B cell (primary cell): ENCODE results near the gene PTPN7. TPM values are rescaled to one million over a fixed set of nuclear protein-coding genes. Genes with fewer than 3 reads are reported as not detected.

ENCODE experiments used
- ATAC-seq: fragments of 200-7000 bp; cut with Tn5 transposase; one replicate; pipeline ENCODE4 v1.10.0; 2021; ENCODE audit warnings: low read depth, mild to moderate bottlenecking, moderate number of reproducible peaks, moderate library complexity
- CTCF ChIA-PET: fragments of 350-600 bp; sonication (Branson Sonifier 250); formaldehyde crosslinking; loops from one replicate; lab custom pipeline; 2021; ENCODE audit warnings: antibody characterized with exemption, inconsistent platforms; lab: Charles Lee
- POLR2A ChIA-PET: fragments of 350-600 bp; sonication (Branson Sonifier 250); formaldehyde crosslinking; loops from one replicate; lab custom pipeline; 2021; ENCODE audit warnings: antibody characterized with exemption; lab: Charles Lee
- DNase-seq: peaks from one replicate; pipeline ENCODE4 v3.0.0; 2013
- H2AFZ ChIP-seq: 2 replicates; pipeline ENCODE4 v1.6.1; 2012; ENCODE audit warnings: mild to moderate bottlenecking, low read depth, low read length; ENCODE audit not compliant: insufficient read depth, poor library complexity, severe bottlenecking
- H3K27ac ChIP-seq, 2 donors: 1 replicate in 1 of 2; 2 replicates in 1 of 2; pipeline ENCODE4 v1.5.1; 2012 to 2013; ENCODE audit warnings: low read length in 2 of 2, mild to moderate bottlenecking in 2 of 2, moderate library complexity in 1 of 2
- H3K27me3 ChIP-seq, 4 experiments: fragments of 200-600 bp in 1 of 4; sonication (generic) in 1 of 4; replicated peaks in 1 of 4; 1 replicate in 2 of 4; 2 replicates in 2 of 4; pipeline versions ENCODE4 v1.6.1 to v1.7.0; 2013 to 2016; ENCODE audit warnings: low read length in 3 of 4, mild to moderate bottlenecking in 2 of 4, mixed read lengths in 1 of 4, moderate library complexity in 1 of 4; ENCODE audit not compliant: insufficient read depth in 4 of 4, control insufficient read depth in 3 of 4; ENCODE audit errors: control extremely low read depth in 1 of 4
- H3K36me3 ChIP-seq, 2 experiments: replicated peaks in 1 of 2; 1 replicate in 1 of 2; 2 replicates in 1 of 2; pipeline versions ENCODE4 v1.6.1 to v1.7.1; 2013; ENCODE audit warnings: low read length in 1 of 2; ENCODE audit not compliant: insufficient read depth in 2 of 2, control insufficient read depth in 1 of 2; ENCODE audit errors: control extremely low read depth in 1 of 2, extremely low read depth in 1 of 2
- H3K4me1 ChIP-seq, 2 donors: fragments of 200-600 bp in 1 of 2; sonication (generic) in 1 of 2; 1 replicate in 1 of 2; 2 replicates in 1 of 2; pipeline versions ENCODE4 v1.5.1 to v1.6.1; 2013 to 2017; ENCODE audit warnings: low read length in 2 of 2; ENCODE audit not compliant: control insufficient read depth in 2 of 2, insufficient read depth in 2 of 2
- H3K4me2 ChIP-seq: replicated peaks from 2 replicates; pipeline ENCODE3; 2012; ENCODE audit warnings: mild to moderate bottlenecking, low read depth, low read length; ENCODE audit not compliant: poor library complexity, severe bottlenecking
- H3K4me3 ChIP-seq, 5 experiments: fragments of 200-600 bp in 1 of 5; sonication (generic) in 1 of 5; 1 replicate in 3 of 5; 2 replicates in 2 of 5; pipeline versions ENCODE4 v1.5.1 to v1.7.0; 2011 to 2016; ENCODE audit warnings: low read length in 4 of 5, mild to moderate bottlenecking in 4 of 5, low read depth in 2 of 5, control low read depth in 1 of 5, moderate library complexity in 1 of 5; ENCODE audit not compliant: insufficient read depth in 1 of 5; ENCODE audit errors: control extremely low read depth in 1 of 5, extremely low read depth in 1 of 5
- H3K79me2 ChIP-seq: fragments of 200-600 bp; sonication (generic); one replicate; pipeline ENCODE4 v1.6.0; 2016; ENCODE audit warnings: low read length; ENCODE audit not compliant: control insufficient read depth, insufficient read depth
- H3K9ac ChIP-seq: fragments of 200-600 bp; sonication (generic); 2 replicates; pipeline ENCODE4 v1.6.1; 2017; ENCODE audit warnings: mild to moderate bottlenecking, low read length, moderate library complexity
- H3K9me3 ChIP-seq, 3 donors: one replicate each; pipeline versions ENCODE4 v1.6.1 to v1.7.1; 2013; ENCODE audit warnings: low read length in 2 of 3; ENCODE audit not compliant: control insufficient read depth in 2 of 3, insufficient read depth in 1 of 3; ENCODE audit errors: control extremely low read depth in 1 of 3
- H4K20me1 ChIP-seq: 2 replicates; pipeline ENCODE4 v1.6.0; 2012; ENCODE audit warnings: mild to moderate bottlenecking, low read length; ENCODE audit not compliant: insufficient read depth, control insufficient read depth, poor library complexity, severe bottlenecking
- H3K27ac Mint-ChIP-seq: one replicate; pipeline ENCODE4 v1.8.0; 2021; ENCODE audit warnings: mixed read lengths
- H3K27me3 Mint-ChIP-seq: one replicate; pipeline ENCODE4 v1.8.0; 2021; ENCODE audit warnings: mixed read lengths
- H3K4me1 Mint-ChIP-seq: one replicate; pipeline ENCODE4 v1.8.0; 2021; ENCODE audit warnings: mixed read lengths
- H3K4me3 Mint-ChIP-seq: one replicate; pipeline ENCODE4 v1.8.0; 2021; ENCODE audit warnings: mixed read lengths
- H3K9me3 Mint-ChIP-seq: one replicate; pipeline ENCODE4 v1.8.0; 2022; ENCODE audit warnings: mixed read lengths; ENCODE audit not compliant: insufficient read depth
- CTCF ChIP-seq: fragments of 200-600 bp; IDR thresholded peaks from one replicate; pipeline ENCODE4 v1.8.0; 2022; ENCODE audit warnings: antibody characterized with exemption, mild to moderate bottlenecking
- EZH2 ChIP-seq: IDR thresholded peaks from 2 replicates; pipeline ENCODE4 v1.6.1; 2012; ENCODE audit warnings: borderline replicate concordance, low read depth, mild to moderate bottlenecking, moderate library complexity, low read length; ENCODE audit not compliant: insufficient read depth, poor library complexity, severe bottlenecking
- WGBS: methylation state at CpG from one replicate; pipeline ENCODE4 v1.1.5; 2013; ENCODE audit warnings: missing lambda C conversion rate; ENCODE audit not compliant: insufficient coverage; 5-methylcytosine and 5-hydroxymethylcytosine counted together
- intact Hi-C: fragments of 100-400 bp; cut with micrococcal nuclease; formaldehyde crosslinking; loops from one replicate; pipeline ENCODE4 v1.10.0; 2022
- polyA plus RNA-seq: library from polyadenylated mRNA; depleted of rRNA; stranded (reverse); fragments of >200 nt; gene quantifications from 2 replicates; pipeline ENCODE4 v1.2.3, GENCODE V29; 2012
- total RNA-seq, 2 donors: library from RNA; stranded (reverse); fragments of 120-200 nt in 1 of 2; gene quantifications; 1 replicate in 1 of 2; 2 replicates in 1 of 2; pipeline versions ENCODE4 v1.2.3 to v1.2.4, GENCODE V29; 2013 to 2022

The PTPN7 gene
- total and polyA plus RNA-seq, 2 donors (not counting 1 experiment from before 2014, with no cell fraction given) = 16.0 to 37.5 TPM

GRCh38 chr1:202101184-202101583 lies 59.2 kb downstream of the PTPN7 start:
- no peak for ATAC-seq
- H3K36me3 ChIP-seq = no peaks in the 10 kb centered on the region
- 60% methylated on average over 1 of the region's 4 CpGs for WGBS
- Mint-ChIP-seq H3K27ac (no peak overlapping the region), H3K4me3 (no peak overlapping the region), H3K4me1 (no peaks in the 10 kb centered on the region), H3K9me3 (no peaks in the 10 kb centered on the region), H3K27me3 (peaks cover 6% of the 10 kb centered on the region)
- H3K27me3 ChIP-seq = no peaks in the 10 kb centered on the region
- H3K9ac ChIP-seq = no peak overlapping the region
- H3K4me2 ChIP-seq = no peak overlapping the region
- DNase-seq = no peak
- no peaks in the 10 kb centered on the region for H3K9me3 ChIP-seq
- no peak overlapping the region for H3K27ac ChIP-seq
- no peak for TF ChIP-seq CTCF
- no peak for TF ChIP-seq EZH2
- no peak overlapping the region for H2AFZ ChIP-seq
- no peaks in the 10 kb centered on the region for H4K20me1 ChIP-seq
- H3K4me3 ChIP-seq = no peak overlapping the region
- no peaks in the 10 kb centered on the region for H3K4me1 ChIP-seq
- H3K79me2 ChIP-seq = no peaks in the 10 kb centered on the region
- ChIA-PET CTCF (no interaction called here), POLR2A (no interaction called here)
- intact Hi-C loops = no loop called here

Other genes starting within 250 kb of the PTPN7 start
- gene LMOD1, start 214.1 kb downstream of the PTPN7 start, total RNA-seq = not detected in 2 replicates
- not detected in 2 replicates for gene LMOD1, start 214.1 kb downstream of the PTPN7 start, polyA plus RNA-seq
- 31.5 and 32.3 TPM in 2 replicates for gene TIMM17A, start 205.1 kb downstream of the PTPN7 start, total RNA-seq
- gene TIMM17A, start 205.1 kb downstream of the PTPN7 start, polyA plus RNA-seq = 13.7 and 40.7 TPM in 2 replicates
- gene RNPEP, start 178.0 kb downstream of the PTPN7 start, total RNA-seq = 42.9 and 43.1 TPM in 2 replicates
- gene RNPEP, start 178.0 kb downstream of the PTPN7 start, polyA plus RNA-seq = 28.9 and 34.7 TPM in 2 replicates
- gene ELF3, start 150.0 kb downstream of the PTPN7 start, total RNA-seq = 1.5 and 1.6 TPM in 2 replicates
- gene ELF3, start 150.0 kb downstream of the PTPN7 start, polyA plus RNA-seq = 1.6 and 4.0 TPM in 2 replicates
- not detected in 2 replicates for gene GPR37L1, start 37.7 kb downstream of the PTPN7 start, total RNA-seq
- not detected in 2 replicates for gene GPR37L1, start 37.7 kb downstream of the PTPN7 start, polyA plus RNA-seq
- gene ARL8A, start 15.9 kb downstream of the PTPN7 start, total RNA-seq = 66.8 and 70.7 TPM in 2 replicates
- 67.6 and 72.6 TPM in 2 replicates for gene ARL8A, start 15.9 kb downstream of the PTPN7 start, polyA plus RNA-seq
- gene LGR6, start 33.2 kb upstream of the PTPN7 start, total RNA-seq = not detected in 2 replicates
- 0.25 and 0.28 TPM in 2 replicates for gene LGR6, start 33.2 kb upstream of the PTPN7 start, polyA plus RNA-seq
- 2.2 and 2.8 TPM in 2 replicates for gene UBE2T, start 181.3 kb upstream of the PTPN7 start, total RNA-seq
- 6.5 and 10.0 TPM in 2 replicates for gene UBE2T, start 181.3 kb upstream of the PTPN7 start, polyA plus RNA-seq
- 36.8 and 49.6 TPM in 2 replicates for gene PPP1R12B, start 188.1 kb upstream of the PTPN7 start, total RNA-seq
- gene PPP1R12B, start 188.1 kb upstream of the PTPN7 start, polyA plus RNA-seq = 4.8 and 7.1 TPM in 2 replicates